NCI-H2107 treated with DMSO at 0.1 percent for 48 hours (cell line): Measurements from ENCODE around the gene MUC2.

Experiments used
- DNase-seq: peaks from one replicate; lab custom pipeline; 2025; ENCODE audit not compliant: unreplicated experiment; lab: John Stamatoyannopoulos, UW

MUC2 gene

GRCh38 chr11:1070594-1071462 is 3.8 kb upstream of the MUC2 start:
- DNase-seq: no peak

DNA sequence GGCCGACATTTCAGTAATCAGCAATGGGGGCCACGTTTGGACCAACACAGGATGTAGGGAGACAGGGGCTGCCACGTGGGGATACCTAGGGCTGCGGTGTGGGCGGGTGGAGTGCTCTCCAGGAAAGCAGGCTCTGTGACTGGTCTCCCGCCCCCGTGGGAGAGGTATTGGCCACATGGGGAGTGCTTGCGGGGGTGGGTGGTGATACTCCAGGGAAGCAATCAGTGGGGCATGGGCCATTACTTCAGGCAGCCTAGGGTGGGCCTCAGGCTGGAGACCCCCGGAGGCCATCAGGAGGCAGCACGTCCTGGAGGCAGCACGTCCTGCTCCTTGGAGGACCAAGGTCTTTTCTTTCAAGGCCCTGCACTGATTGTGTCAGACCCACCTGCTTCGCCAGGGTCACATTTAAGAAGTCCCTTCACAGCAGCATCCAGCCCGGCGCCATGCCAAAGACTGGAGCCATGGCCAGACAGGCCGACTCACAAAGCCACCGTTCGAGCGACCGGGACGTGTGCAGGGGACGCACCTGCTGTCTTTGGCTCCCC is 3.0 kb upstream of the MUC2 start:
- no peak for DNase-seq

DNA sequence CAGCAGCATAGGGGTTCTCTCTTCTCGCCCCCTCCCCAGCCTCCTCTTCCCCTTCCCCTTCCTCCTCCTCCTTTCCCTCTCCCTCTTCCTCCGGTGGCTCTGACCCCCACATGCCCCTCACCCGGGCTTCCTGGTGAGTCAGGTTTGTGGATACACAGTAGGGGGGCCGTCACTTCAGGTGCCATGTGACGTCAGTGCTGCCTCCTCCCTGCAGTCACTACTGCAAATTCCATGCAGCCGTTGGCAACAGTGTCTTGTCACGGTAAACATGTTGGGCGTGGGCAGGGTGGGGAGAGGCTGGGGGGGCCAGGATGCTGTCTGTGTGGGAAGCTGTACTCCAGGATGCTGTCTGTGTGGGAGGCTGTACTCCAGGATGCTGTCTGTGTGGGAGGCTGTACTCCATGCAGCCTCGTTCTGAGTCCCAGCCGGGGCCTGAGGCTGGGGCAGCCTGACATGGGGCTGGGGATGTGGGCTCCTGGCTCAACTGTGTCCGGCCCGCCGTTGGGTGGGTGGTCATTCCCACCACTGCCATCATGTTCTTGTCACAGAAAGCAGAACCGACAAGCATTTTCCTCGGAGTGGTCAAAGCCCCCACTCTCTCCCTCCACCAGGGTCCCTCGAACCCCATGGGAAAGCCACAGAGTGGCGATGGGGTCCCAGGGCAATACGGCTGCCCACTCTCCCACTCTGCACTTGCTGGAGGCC is 2.4 kb upstream of the MUC2 start:
- no peak for DNase-seq

DNA sequence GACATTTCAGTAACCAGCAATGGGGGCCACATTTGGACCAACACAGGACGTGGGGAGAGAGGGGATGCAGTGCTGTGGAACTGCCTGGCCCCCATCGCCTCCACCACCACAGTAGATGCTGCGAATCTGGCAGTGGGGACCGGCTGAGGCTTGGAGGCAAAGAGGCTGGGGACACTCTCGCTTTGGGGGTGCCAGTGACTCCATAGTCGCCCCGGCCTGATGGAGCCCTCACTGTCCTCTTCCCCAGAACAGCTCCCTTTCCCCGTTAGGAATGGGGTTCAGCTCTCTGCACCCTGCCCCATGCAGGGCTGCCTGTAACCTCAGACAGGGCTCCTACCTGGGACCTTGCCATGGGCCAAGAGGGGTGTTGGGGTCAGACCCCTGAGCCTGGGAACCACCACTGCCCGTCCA is 1.8 kb upstream of the MUC2 start:
- no peak for DNase-seq

GRCh38 chr11:1073261-1073724 is 1.4 kb upstream of the MUC2 start:
- no peak for DNase-seq

DNA sequence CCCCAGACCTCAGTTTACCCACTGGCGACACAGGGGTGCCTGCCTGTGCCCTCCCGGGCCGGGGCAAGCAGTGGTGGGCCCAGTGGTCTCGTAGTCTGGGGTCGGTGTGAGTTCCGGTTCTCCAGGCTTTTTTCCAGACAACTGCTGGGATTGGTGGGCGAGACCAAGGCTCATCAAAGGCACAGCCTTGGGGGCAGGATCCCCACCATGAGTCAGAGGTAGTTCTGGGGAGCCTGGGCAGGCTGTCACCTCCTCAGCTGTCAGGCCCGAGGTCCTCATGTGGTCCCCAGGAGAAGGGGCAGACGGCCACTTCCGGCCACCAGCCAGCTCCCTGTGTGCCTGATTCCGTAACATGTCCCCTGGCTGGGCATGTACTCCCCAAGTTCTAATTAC is 827 bp upstream of the MUC2 start:
- no peak for DNase-seq

DNA sequence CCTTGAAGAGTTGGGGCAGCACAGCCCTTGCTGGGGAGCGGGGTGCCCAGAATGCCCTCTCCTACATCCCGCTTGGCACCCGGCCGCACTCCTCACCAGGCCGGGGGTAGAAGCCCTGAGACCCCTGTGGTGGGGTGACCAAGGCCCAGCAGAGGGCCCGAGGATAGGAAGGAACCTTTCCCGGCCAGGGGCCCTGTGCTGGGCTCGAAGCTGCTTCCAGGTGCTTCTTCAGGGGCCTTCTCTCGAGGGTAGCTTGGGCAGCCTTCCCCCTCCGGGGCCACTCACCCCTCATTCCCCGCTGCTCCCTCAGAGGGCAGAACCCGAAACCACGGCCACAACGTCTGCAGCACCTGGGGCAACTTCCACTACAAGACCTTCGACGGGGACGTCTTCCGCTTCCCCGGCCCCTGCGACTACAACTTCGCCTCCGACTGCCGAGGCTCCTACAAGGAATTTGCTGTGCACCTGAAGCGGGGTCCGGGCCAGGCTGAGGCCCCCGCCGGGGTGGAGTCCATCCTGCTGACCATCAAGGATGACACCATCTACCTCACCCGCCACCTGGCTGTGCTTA is 752 bp downstream of the MUC2 start:
- DNase-seq: no peak

DNA sequence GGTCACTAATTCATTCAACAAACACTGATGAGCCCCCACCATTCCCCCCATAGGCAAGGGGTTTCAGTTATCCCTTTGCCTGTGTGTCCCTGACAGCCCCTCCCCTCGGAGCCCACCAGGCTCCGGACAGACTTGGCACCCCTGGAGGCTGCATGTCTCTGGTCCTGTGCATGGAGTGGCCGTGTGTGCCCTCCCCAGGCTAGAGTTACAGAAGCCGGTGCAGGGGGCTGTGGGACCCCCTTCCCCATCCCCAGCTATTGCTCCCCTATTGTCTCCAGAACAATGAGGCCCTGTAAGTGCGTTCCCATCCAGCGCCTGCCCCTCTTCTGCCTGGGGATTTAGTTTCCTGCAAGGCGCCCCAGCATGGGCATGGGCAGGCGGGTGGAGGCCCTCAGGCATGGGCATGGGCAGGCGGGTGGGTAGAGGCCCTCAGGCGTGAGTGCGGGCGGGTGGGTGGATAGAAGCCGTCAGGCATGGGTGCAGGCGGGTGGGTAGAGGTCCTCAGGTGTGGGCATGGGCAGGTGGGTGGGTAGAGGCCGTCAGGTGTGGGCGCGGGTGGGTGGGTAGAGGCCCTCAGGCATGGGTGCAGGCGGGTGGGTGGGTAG is 1.5 kb downstream of the MUC2 start:
- DNase-seq: no peak

- DNase-seq: no peak
These were observed 2.4 kb downstream of the MUC2 start for GRCh38 chr11:1077033-1077416.

- no peak for DNase-seq
These were observed 2.9 kb downstream of the MUC2 start for GRCh38 chr11:1077417-1078119.

DNA sequence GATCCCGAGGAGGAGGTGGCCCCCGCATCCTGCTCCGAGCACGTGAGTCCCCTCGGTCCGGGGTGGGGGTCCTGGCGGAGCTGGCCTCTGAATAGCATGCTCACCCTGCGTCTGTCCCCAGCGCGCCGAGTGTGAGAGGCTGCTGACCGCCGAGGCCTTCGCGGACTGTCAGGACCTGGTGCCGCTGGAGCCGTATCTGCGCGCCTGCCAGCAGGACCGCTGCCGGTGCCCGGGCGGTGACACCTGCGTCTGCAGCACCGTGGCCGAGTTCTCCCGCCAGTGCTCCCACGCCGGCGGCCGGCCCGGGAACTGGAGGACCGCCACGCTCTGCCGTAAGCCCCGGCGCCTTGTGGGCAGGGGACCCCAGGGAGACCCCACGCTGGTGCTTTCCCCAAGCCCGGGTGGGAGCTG is 3.5 kb downstream of the MUC2 start:
- DNase-seq: no peak

GRCh38 chr11:1081601-1082311 is 7.1 kb downstream of the MUC2 start:
- no peak for DNase-seq

DNA sequence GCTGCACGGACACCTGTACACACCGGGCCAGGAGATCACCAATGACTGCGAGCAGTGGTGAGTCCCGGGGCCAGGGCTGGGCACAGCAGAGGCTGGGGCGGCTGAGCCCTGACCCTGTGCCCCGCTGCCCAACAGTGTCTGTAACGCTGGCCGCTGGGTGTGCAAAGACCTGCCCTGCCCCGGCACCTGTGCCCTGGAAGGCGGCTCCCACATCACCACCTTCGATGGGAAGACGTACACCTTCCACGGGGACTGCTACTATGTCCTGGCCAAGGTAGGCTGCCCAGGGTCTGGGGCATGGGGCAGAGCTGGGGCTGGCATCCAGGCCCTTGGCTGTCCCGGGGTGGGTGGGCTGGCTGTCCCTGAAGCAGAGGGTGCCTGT is 7.7 kb downstream of the MUC2 start:
- no peak for DNase-seq

- no peak for DNase-seq
These were observed 8.3 kb downstream of the MUC2 start for GRCh38 chr11:1082728-1083620.

- no peak for DNase-seq
These were observed 9.2 kb downstream of the MUC2 start for GRCh38 chr11:1083621-1084551.

- DNase-seq: no peak
These were observed 10.1 kb downstream of the MUC2 start for GRCh38 chr11:1084561-1085439.
